ENCODE measurements around the gene NKD2. TPM values are rescaled to one million over a fixed set of nuclear protein-coding genes. Genes with fewer than 3 reads are reported as not detected.

The NKD2 gene
- total RNA-seq, 1 experiment from 2014 or later, result 12.8 TPM

DNA sequence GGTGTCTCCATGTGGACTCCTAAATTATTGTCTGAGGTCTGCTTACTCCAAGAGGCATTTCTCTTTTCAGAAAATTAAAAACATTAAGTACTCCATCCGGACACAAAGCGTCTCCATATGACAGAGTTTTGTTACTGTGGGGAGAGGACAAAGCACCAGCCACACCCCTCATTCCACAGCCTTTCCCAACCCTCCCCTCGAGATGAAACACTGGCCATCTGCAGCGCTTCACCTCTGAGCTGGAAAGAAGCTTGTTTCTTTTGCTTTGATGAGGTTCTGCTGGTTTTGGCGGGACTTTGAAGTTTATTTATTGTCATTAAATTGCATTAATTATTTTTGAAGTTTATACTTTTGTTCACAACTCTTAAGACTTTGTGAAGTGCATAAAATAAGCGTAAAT lies 27.6 kb upstream of the NKD2 start:
- Mint-ChIP-seq H3K4me3 (no peak overlapping the region), H3K27ac (no peak overlapping the region)
- CTCF ChIA-PET, result interaction anchor here (0.6 to 3.3 kb wide), 15 partner anchors 9 to 314 kb away, joined by 3 to 35 read pairs (median 3); partner anchors contain the start of gene TERT

DNA sequence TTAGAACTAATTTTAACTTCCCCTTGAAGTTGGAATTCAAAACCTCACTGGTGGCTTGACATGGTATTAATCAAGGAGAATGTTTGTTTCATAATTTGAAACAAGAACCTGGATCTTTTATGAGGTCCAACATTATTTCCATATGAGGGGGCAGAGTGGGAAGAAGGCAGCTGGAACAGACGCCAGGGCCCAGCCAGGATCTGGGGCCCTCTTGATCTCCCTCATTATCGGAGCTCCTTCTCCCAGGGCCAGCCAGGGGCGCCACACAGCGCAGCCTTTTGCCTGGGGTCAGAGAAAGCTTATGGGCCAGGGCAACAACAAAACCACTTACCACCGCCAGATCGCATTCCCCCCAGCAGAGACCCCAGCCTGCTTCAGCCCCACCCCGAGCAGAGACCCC lies 27.1 kb upstream of the NKD2 start:
- ChIA-PET POLR2A (interaction anchor here (1.2 kb wide), 1 partner anchor 33 kb away, joined by 3 read pairs; no protein-coding TSS in a partner anchor), CTCF (interaction anchor here (0.6 to 3.3 kb wide), 17 partner anchors 9 to 314 kb away, joined by 3 to 35 read pairs (median 4); partner anchors contain the start of gene TERT)
- DNase-seq (ENCODE audit: low spot score) (no peak), ATAC-seq (peak; percentile 10; the same call in 1 of the 2 replicates)
- H3K4me3 Mint-ChIP-seq, result no peak overlapping the region
- no peaks in the 10 kb centered on the region for H3K4me1 Mint-ChIP-seq
- peaks cover 6% of the 10 kb centered on the region; the same call in 1 of the 2 replicates for H3K27me3 Mint-ChIP-seq (ENCODE audit: low read depth)
- H3K36me3 Mint-ChIP-seq, result no peaks in the 10 kb centered on the region
- H3K9me3 Mint-ChIP-seq, result peaks cover 4% of the 10 kb centered on the region; the same call in 1 of the 2 replicates
- H3K27ac Mint-ChIP-seq, result no peak overlapping the region
- TF ChIP-seq TEAD1 (CRISPR knock-in tag; IDR thresholded peaks at IDR 0.05) (no peak), GTF2I (CRISPR knock-in tag; conservative IDR thresholded peaks at IDR 0.05) (no peak), ZNF263 (CRISPR knock-in tag; IDR thresholded peaks at IDR 0.05; ENCODE audit: low read depth) (no peak), NR1H2 (CRISPR knock-in tag; IDR thresholded peaks at IDR 0.05) (no peak)
- TF ChIP-seq, protein P1, sequence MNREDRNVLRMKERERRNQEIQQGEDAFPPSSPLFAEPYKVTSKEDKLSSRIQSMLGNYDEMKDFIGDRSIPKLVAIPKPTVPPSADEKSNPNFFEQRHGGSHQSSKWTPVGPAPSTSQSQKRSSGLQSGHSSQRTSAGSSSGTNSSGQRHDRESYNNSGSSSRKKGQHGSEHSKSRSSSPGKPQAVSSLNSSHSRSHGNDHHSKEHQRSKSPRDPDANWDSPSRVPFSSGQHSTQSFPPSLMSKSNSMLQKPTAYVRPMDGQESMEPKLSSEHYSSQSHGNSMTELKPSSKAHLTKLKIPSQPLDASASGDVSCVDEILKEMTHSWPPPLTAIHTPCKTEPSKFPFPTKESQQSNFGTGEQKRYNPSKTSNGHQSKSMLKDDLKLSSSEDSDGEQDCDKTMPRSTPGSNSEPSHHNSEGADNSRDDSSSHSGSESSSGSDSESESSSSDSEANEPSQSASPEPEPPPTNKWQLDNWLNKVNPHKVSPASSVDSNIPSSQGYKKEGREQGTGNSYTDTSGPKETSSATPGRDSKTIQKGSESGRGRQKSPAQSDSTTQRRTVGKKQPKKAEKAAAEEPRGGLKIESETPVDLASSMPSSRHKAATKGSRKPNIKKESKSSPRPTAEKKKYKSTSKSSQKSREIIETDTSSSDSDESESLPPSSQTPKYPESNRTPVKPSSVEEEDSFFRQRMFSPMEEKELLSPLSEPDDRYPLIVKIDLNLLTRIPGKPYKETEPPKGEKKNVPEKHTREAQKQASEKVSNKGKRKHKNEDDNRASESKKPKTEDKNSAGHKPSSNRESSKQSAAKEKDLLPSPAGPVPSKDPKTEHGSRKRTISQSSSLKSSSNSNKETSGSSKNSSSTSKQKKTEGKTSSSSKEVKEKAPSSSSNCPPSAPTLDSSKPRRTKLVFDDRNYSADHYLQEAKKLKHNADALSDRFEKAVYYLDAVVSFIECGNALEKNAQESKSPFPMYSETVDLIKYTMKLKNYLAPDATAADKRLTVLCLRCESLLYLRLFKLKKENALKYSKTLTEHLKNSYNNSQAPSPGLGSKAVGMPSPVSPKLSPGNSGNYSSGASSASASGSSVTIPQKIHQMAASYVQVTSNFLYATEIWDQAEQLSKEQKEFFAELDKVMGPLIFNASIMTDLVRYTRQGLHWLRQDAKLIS (CRISPR knock-in tag; IDR thresholded peaks at IDR 0.05; ENCODE audit: borderline replicate concordance), result no peak

More for the DNA sequence above, 27.6 kb upstream of the NKD2 start:
- H3K27me3 Mint-ChIP-seq (ENCODE audit: low read depth), result 0 out of 2 replicates have a peak, but pooled peaks cover 4% of the 10 kb centered on the region
- no peak for DNase-seq (ENCODE audit: low spot score)
- H3K4me1 Mint-ChIP-seq, result no peaks in the 10 kb centered on the region
- TF ChIP-seq, protein P2, sequence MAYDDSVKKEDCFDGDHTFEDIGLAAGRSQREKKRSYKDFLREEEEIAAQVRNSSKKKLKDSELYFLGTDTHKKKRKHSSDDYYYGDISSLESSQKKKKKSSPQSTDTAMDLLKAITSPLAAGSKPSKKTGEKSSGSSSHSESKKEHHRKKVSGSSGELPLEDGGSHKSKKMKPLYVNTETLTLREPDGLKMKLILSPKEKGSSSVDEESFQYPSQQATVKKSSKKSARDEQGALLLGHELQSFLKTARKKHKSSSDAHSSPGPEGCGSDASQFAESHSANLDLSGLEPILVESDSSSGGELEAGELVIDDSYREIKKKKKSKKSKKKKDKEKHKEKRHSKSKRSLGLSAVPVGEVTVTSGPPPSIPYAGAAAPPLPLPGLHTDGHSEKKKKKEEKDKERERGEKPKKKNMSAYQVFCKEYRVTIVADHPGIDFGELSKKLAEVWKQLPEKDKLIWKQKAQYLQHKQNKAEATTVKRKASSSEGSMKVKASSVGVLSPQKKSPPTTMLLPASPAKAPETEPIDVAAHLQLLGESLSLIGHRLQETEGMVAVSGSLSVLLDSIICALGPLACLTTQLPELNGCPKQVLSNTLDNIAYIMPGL (CRISPR knock-in tag; IDR thresholded peaks at IDR 0.05), result no peak
- TF ChIP-seq TEAD4 (CRISPR knock-in tag; IDR thresholded peaks at IDR 0.05), result no peak
- TF ChIP-seq, protein P3, sequence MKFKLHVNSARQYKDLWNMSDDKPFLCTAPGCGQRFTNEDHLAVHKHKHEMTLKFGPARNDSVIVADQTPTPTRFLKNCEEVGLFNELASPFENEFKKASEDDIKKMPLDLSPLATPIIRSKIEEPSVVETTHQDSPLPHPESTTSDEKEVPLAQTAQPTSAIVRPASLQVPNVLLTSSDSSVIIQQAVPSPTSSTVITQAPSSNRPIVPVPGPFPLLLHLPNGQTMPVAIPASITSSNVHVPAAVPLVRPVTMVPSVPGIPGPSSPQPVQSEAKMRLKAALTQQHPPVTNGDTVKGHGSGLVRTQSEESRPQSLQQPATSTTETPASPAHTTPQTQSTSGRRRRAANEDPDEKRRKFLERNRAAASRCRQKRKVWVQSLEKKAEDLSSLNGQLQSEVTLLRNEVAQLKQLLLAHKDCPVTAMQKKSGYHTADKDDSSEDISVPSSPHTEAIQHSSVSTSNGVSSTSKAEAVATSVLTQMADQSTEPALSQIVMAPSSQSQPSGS (CRISPR knock-in tag; IDR thresholded peaks at IDR 0.05; ENCODE audit: borderline replicate concordance, low read depth), result no peak
- no peak for TF ChIP-seq FOXJ3 (CRISPR knock-in tag; IDR thresholded peaks at IDR 0.05; ENCODE audit: borderline replicate concordance)
- TF ChIP-seq ZNF416 (CRISPR knock-in tag; IDR thresholded peaks at IDR 0.05), result no peak
- TF ChIP-seq ZNF138 (CRISPR knock-in tag; conservative IDR thresholded peaks at IDR 0.05), result no peak
- TF ChIP-seq JAZF1 (CRISPR knock-in tag; IDR thresholded peaks at IDR 0.05), result no peak
- no peak for TF ChIP-seq ZBTB21 (CRISPR knock-in tag; IDR thresholded peaks at IDR 0.05; ENCODE audit: borderline replicate concordance)
- no peak for TF ChIP-seq TCF7 (CRISPR knock-in tag; IDR thresholded peaks at IDR 0.05; ENCODE audit: low read depth)
- no peak for TF ChIP-seq KAT7 (CRISPR knock-in tag; IDR thresholded peaks at IDR 0.05; ENCODE audit: borderline replicate concordance)
- TF ChIP-seq ZNF396 (CRISPR knock-in tag; IDR thresholded peaks at IDR 0.05; ENCODE audit: borderline replicate concordance), result no peak
- TF ChIP-seq, protein P4, sequence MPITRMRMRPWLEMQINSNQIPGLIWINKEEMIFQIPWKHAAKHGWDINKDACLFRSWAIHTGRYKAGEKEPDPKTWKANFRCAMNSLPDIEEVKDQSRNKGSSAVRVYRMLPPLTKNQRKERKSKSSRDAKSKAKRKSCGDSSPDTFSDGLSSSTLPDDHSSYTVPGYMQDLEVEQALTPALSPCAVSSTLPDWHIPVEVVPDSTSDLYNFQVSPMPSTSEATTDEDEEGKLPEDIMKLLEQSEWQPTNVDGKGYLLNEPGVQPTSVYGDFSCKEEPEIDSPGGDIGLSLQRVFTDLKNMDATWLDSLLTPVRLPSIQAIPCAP (CRISPR knock-in tag; IDR thresholded peaks at IDR 0.05), result no peak
- TF ChIP-seq RELA (CRISPR knock-in tag; IDR thresholded peaks at IDR 0.05; ENCODE audit: borderline replicate concordance), result no peak
- TF ChIP-seq, protein P5, sequence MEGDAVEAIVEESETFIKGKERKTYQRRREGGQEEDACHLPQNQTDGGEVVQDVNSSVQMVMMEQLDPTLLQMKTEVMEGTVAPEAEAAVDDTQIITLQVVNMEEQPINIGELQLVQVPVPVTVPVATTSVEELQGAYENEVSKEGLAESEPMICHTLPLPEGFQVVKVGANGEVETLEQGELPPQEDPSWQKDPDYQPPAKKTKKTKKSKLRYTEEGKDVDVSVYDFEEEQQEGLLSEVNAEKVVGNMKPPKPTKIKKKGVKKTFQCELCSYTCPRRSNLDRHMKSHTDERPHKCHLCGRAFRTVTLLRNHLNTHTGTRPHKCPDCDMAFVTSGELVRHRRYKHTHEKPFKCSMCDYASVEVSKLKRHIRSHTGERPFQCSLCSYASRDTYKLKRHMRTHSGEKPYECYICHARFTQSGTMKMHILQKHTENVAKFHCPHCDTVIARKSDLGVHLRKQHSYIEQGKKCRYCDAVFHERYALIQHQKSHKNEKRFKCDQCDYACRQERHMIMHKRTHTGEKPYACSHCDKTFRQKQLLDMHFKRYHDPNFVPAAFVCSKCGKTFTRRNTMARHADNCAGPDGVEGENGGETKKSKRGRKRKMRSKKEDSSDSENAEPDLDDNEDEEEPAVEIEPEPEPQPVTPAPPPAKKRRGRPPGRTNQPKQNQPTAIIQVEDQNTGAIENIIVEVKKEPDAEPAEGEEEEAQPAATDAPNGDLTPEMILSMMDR (IDR thresholded peaks at IDR 0.05), result no peak
- TF ChIP-seq ELF4 (CRISPR knock-in tag; IDR thresholded peaks at IDR 0.05; ENCODE audit: low read depth), result no peak
- TF ChIP-seq ZNF423 (CRISPR knock-in tag; IDR thresholded peaks at IDR 0.05), result no peak
- TF ChIP-seq, protein P1 (CRISPR knock-in tag; IDR thresholded peaks at IDR 0.05; ENCODE audit: borderline replicate concordance), result no peak
- no peaks in the 10 kb centered on the region for H3K36me3 Mint-ChIP-seq
- ATAC-seq, result no peak
- H3K9me3 Mint-ChIP-seq, result peaks cover 4% of the 10 kb centered on the region; the same call in 1 of the 2 replicates
- POLR2A ChIA-PET, result interaction anchor here (1.2 kb wide), 1 partner anchor 33 kb away, joined by 3 read pairs; no protein-coding TSS in a partner anchor

Measured in WTC11 (cell line).